Measurements from ENCODE around the gene SULT2B1. TPM values are rescaled to one million over a fixed set of nuclear protein-coding genes. Genes with fewer than 3 reads are reported as not detected.
A peak's percentile ranks its signal among the peaks of the same experiment; 100 is the strongest.

The SULT2B1 gene
- total RNA-seq, 1 experiment from 2014 or later, result 0.49 TPM

DNA sequence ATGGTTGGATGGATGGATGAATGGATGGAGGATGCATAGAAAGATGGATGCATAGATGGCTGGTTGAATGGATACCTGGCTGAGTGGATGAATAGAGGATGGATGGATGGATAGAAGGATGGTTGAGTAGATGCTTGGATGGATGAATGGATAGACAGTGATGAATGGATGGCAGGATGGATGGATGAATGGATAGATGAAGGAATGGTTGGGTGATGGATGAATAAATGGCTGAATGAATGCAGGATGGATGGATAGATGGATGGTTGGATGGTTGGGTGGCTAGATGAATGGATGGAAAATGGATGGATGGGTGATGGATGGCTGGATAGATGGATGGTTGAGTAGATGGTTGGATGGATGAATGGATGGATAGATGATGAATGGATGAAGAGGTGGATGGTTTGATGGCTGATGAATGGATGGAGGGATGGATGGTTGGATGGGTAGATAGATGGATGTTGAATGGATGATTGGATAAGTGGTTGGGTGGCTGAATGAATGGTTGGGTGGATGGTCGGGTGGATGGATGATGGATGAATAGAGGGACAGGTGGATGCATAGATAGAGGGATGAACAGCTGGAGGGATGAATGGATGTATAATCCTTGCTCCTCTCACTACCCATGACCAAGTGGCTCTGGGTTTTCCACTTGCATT, 3.6 kb upstream of the SULT2B1 start:
- Histone ChIP-seq H3K27me3 (no peaks in the 10 kb centered on the region), H3K9me3 (no peaks in the 10 kb centered on the region), H3K36me3 (no peaks in the 10 kb centered on the region), H3K4me3 (no peak overlapping the region)
- no peak for DNase-seq

DNA sequence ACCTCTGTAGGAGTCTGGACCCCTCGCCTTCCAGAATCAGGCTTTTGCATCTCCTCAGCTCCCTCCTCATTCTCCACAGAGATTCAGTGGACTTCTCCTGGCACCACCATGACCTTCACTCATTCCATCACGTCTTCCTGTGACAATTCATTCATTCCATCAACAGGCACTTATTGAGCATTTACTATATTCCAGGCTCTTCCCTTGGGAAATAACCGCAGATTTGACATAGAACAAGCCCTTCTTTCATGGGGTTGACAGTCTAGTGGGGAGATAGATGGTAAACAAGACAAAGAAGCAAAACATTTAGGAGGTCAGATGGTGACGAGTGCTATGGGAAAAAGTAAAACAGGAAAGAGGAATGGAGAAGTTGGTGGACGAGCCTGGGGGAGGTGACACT, 2.6 kb upstream of the SULT2B1 start:
- Histone ChIP-seq H3K36me3 (no peaks in the 10 kb centered on the region), H3K27me3 (no peaks in the 10 kb centered on the region), H3K4me3 (no peak overlapping the region), H3K9me3 (no peaks in the 10 kb centered on the region)
- DNase-seq, result no peak

DNA sequence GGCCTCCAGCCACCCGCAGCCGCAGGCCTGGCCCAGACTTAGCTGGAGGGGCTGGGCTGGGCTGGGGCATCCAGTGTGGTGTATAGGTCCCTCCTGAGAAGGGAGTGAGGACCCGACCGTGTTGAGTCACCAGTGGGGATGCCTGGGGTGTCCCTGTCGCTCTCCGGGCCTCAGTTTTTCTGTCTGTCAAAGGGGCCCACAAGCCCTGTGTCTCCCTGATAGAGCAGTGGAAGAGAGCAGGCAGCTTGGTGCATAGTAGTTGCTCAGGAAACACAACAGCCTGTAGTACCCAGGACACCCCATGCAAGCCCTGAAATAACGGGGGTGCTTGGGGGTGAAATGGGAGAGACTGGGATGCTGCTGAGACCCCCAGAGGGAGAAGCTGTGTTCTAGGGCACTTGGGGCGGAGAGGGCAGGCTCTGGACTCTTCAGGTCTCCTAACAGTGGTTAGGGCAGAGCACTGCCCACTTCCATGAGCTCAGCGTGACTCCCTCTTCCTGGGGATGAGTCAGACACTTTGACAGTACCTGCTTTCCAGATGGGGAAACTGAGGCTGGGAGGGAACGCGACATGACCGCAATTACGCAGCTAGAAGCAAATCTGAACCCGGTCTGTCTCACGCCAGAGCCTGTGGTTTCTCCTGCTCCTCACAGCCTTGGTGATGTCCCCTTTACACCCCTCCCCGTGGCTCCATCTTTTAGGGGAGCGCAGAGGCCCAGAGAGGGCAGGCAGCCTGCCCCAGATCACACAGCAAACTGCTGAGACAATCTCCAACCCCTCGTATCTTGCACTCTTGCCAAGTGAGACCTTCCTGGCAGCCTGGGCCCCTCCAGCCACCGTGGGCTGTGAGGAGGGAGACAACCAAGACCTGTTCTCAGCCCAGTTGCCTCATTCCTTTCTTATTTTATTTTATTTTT, 692 bp downstream of the SULT2B1 start:
- Histone ChIP-seq H3K9me3 (no peaks in the 10 kb centered on the region), H3K4me3 (no peak overlapping the region), H3K36me3 (no peaks in the 10 kb centered on the region), H3K27me3 (no peaks in the 10 kb centered on the region)
- no peak for DNase-seq

DNA sequence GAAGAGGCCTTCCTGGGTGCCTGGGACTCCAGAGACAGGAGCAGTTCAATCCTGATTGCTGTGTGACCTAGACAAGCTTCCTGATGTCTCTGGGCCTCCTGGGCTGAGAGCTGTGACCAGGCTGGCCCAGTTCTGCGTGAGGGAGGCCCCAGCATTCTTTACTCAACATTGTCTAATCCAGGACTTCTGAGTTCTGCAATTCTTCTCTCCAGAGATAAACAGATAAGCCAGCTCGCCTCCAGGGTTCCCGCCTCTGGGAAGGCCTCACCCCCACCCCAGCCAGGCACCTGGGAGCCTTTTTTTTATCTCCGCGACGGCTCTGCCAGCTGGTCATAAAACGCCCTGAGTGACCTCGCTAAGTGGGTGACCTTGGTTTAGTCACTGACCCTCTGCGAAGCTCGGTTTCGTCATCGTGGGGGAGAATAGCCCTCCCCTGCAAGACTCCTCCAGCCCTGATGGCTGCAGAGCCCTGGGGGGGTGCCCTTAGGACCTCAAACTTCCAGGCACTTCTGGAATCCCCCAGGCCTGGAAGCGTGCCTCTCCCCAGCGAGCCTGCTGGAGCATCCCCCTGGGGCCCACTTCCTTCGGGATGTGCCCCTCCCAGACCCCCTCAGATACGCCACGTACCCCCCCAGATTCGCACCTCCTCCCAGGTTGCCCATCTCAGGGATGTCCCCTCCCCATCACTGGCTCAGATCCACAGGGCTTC, 1.9 kb downstream of the SULT2B1 start:
- Histone ChIP-seq H3K4me3 (no peak overlapping the region), H3K27me3 (no peaks in the 10 kb centered on the region), H3K36me3 (no peaks in the 10 kb centered on the region), H3K9me3 (no peaks in the 10 kb centered on the region)
- no peak for DNase-seq

DNA sequence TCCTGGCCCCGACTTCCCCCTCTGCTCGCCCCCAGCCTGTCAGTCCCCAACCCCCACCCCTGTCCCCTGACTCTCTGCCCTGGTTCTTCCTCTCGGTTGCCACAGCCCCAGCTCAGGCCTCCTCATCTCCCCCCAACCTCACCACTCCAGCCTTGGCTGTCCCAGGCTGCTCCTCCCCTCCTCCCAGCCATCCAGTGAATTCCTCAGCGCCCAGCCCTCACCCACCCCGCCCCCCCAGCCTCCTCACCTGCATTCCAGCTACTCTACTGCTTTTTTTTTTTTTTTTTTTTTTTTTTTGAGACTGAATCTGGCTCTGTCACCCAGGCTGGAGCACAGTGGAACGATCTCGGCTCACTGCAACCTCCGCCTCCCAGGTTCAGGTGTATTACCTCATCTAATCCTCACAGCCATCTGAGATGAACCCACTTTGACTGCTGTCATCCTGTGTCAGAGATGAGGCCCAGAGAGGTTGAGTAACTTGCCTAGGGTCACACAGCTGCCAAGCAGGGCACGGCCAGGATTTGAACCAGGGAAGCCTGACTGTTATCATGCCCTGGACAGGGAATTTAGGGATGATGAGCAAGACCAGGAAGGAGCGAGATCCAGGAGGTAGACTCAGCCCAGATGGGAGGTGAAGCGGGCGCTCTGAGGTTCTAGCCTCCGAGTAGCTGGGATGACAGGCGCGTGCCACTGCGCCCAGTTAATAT, 2.6 kb downstream of the SULT2B1 start:
- H3K4me3 ChIP-seq, result no peak overlapping the region
- no peaks in the 10 kb centered on the region for H3K27me3 ChIP-seq
- no peak for DNase-seq
- H3K36me3 ChIP-seq, result no peaks in the 10 kb centered on the region
- no peaks in the 10 kb centered on the region for H3K9me3 ChIP-seq

DNA sequence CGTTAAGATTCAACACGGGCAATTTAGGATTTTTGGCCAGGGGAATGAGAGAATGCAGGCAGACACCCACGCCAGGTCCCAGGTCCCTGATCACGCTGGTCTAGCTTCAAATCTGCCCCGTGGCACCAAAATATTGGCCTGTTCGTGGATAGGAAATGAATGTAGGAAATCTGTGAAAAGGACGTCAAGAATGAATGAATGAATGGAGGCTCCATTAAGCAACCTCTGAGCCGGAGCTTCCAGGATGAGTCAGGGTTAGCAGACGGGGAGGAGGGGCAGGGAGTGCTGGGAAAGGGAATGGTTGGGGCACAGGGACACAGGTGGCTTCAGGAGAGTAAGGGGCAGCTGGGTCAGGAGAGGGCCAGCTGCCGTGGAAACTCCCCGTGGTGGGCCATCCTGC, 4.2 kb downstream of the SULT2B1 start:
- no peaks in the 10 kb centered on the region for H3K27me3 ChIP-seq
- H3K9me3 ChIP-seq, result no peaks in the 10 kb centered on the region
- DNase-seq, result peak; percentile 64
- no peak overlapping the region for H3K4me3 ChIP-seq
- no peaks in the 10 kb centered on the region for H3K36me3 ChIP-seq

DNA sequence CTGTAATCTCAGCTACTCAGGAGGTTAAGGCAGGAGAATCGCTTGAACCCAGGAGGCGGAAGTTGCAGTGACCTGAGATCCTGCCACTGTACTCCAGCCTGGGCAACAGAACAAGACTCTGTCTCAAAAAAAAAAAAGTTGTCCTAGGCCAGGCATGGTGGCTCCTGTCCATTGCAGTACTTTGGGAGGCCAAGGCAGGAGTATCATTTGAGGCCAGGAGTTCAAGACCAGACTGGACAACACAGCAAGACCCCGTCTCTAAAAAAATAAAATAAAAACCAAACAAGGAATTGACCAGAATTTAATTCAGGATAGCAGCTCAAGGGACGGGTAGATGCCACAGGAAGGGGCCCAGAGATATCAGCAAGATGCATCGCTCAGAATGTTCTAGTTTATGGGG, 4.9 kb downstream of the SULT2B1 start:
- H3K9me3 ChIP-seq, result no peaks in the 10 kb centered on the region
- no peaks in the 10 kb centered on the region for H3K27me3 ChIP-seq
- DNase-seq, result no peak
- H3K36me3 ChIP-seq, result no peaks in the 10 kb centered on the region
- no peak overlapping the region for H3K4me3 ChIP-seq

DNA sequence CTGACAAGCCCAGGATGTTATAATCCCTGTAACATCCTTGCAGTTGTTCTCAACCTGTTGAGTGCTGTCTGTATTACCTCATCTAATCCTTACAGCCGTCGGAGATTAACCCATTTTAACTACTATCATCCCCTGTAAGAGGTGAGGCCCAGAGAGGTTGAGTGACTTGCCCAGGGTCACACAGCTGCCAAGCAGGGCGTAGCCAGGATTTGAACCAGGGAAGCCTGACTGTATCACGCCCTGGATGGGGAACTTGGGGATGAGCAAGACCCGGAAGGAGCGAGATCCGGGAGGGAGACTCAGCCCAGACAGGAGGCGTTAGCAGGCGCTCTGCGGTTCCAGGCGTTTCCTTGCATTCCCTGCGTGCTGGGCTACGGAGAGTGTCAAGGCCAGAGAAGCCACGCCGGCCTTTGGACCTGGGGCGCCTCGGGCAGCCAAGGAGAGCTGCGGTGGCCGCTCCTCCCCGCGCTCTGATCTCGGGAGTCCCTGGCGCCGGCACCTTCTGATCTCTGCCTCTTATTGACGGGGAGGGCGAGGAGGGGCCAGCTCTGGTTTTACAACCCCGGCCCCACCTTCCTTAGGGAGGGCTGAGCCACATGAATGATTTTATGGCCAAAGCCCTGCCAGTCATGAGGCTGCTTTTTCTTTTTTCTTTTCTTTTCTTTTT, 6.2 kb downstream of the SULT2B1 start:
- Histone ChIP-seq H3K4me3 (no peak overlapping the region), H3K27me3 (no peaks in the 10 kb centered on the region), H3K36me3 (no peaks in the 10 kb centered on the region), H3K9me3 (no peaks in the 10 kb centered on the region)
- no peak for DNase-seq

DNA sequence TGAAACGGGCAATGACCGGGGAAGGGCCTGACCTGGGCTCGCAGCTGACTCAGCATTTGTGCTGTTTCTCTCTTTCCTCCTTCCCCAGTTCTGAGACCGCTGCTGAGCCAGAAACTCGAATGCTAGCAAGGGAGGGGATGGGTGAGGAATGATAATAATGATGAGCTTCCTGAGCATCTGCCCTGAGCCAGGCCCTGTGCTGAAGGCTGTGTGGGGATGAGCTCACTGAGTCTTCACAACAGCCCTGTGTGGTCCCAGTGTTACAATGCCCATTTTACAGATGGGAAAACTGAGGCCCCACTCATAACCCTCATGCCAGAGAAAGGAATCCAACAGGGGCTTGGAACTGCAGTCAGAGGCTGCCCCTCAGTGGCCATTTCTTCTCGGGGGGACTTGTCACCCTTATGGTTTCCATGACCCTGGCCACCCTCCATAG, 8.1 kb downstream of the SULT2B1 start:
- DNase-seq, result no peak
- H3K9me3 ChIP-seq, result no peaks in the 10 kb centered on the region
- H3K4me3 ChIP-seq, result no peak overlapping the region
- H3K36me3 ChIP-seq, result no peaks in the 10 kb centered on the region
- no peaks in the 10 kb centered on the region for H3K27me3 ChIP-seq

DNA sequence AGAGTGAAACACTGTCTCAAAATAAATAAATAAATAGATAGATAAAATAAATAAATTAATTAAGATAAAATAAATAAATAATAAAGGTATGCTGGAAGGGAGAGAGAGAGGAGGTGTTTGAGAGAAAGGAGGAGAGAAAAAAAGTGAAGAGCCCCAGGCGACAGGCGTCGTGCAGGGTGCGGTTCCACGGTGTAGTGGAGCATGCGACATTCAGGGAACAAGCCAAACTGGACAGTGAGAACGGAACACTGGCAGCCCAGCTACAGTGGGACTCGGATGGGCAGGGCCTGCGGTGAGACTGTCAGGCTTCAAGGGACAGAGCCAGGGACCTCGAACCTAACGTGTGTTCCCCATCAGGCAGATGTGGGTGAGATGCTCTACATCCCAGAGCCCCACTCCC, 9.4 kb downstream of the SULT2B1 start:
- DNase-seq, result no peak
- H3K9me3 ChIP-seq, result no peaks in the 10 kb centered on the region
- no peaks in the 10 kb centered on the region for H3K36me3 ChIP-seq
- H3K27me3 ChIP-seq, result no peaks in the 10 kb centered on the region
- no peak overlapping the region for H3K4me3 ChIP-seq

DNA sequence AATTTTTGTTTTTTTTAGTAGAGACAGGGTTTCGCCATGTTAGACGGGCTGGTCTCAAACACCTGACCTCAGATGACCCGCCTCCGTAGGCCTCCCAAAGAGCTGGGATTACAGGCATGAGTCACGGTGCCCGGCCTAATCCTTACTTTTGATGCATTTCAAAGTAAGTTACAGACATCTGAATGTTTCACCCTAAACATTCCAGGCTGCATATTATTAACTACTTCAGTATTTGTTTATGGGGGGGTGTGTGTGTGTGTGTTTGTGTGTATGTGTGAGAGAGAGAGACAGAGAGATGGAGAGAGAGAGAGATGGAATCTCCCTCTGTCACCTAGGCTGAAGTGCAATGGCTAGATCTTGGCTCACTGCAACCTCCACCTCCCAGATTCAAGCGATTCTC, 13.1 kb downstream of the SULT2B1 start:
- peak; percentile 93 for DNase-seq

DNA sequence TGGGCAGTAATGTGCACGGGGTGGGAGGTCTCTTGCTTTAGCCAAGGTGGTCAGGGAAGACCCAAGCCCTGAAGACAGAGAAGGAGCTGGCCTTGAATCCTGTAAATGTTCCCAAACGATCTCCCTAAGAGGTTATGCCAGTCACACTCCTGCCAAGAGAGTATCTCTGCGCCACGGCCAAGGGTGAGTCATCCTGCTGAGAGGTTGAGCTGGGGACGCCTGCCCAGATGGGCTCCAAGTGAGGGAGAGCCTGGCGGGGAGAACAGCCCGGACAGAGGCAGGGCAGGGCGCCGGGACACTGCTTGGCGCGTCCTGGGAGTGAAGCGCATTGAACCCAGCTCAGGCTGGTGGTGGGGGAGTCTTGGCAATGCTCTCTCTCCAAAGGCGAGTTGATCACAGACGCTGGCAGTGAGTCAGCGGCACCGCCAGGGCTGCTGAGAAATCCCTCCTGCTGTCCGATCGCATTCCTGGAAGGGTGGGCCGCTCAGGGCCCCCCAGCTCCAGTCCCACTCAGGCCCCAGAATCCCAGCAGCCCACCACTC, 16.4 kb downstream of the SULT2B1 start:
- no peaks in the 10 kb centered on the region for H3K27me3 ChIP-seq
- H3K9me3 ChIP-seq, result no peaks in the 10 kb centered on the region
- peak; percentile 100 for DNase-seq
- no peak overlapping the region for H3K4me3 ChIP-seq
- H3K36me3 ChIP-seq, result no peaks in the 10 kb centered on the region

More for the DNA sequence above, 13.1 kb downstream of the SULT2B1 start:
- Histone ChIP-seq H3K36me3 (no peaks in the 10 kb centered on the region), H3K9me3 (no peaks in the 10 kb centered on the region), H3K27me3 (no peaks in the 10 kb centered on the region), H3K4me3 (no peak overlapping the region)

DNA sequence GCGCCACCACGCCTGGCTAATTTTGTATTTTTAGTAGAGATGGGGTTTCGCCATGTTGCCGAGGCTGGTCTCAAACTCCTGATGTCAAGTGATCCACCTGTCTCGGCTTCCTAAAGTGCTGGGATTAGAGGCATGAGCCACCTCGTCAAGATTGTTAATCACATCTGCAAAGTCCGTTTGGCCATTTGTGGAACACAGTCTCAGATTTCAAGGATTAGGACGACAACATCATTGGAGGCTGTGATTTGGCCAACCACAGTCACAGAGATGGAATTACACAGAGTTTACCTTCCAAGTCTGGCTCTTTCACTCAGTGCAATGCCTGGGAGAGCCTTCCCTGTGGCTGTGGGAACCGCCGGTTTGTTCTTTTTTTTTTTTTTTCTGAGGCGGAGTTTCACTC, 17.8 kb downstream of the SULT2B1 start:
- H3K27me3 ChIP-seq, result no peaks in the 10 kb centered on the region
- H3K9me3 ChIP-seq, result no peaks in the 10 kb centered on the region
- DNase-seq, result peak; percentile 71
- no peak overlapping the region for H3K4me3 ChIP-seq
- H3K36me3 ChIP-seq, result no peaks in the 10 kb centered on the region

DNA sequence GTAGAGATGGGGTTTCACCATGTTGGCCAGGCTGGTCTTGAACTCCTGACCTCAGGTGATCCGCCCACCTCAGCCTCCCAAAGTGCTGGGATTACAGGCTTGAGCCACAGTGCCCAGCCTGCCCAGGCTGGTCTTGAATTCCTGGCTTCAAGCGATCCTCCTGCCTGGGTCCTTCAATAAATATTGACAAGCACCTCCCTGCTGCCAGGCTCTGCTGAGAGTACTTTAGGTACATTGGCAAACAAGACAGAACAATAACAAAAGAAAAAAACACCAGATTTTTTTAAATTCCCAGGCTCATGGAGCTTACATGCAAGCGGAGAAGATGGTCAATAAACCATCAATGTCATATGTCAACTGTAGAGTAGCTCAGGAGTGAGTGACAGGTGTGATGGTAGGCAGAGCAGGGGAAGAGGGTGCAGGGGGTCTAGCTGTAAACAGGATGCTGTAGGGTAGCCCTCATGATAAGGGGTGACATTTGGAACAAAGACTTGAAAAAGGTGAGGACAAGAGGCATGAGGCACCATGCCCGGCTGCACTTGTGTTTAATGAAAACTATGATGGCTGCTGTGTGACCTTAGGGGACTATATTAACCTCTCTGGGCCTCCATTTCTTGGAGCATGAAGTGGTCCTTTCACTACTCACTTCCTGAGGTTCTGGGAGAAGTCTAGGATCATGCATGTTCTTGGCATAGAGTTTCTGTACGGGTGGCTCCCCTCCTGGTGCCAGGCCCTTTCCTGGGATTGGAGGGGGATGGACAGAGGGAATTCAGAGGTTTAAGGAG, 19.6 kb downstream of the SULT2B1 start:
- no peaks in the 10 kb centered on the region for H3K9me3 ChIP-seq
- no peak for DNase-seq
- H3K4me3 ChIP-seq, result no peak overlapping the region
- no peaks in the 10 kb centered on the region for H3K36me3 ChIP-seq
- no peaks in the 10 kb centered on the region for H3K27me3 ChIP-seq

DNA sequence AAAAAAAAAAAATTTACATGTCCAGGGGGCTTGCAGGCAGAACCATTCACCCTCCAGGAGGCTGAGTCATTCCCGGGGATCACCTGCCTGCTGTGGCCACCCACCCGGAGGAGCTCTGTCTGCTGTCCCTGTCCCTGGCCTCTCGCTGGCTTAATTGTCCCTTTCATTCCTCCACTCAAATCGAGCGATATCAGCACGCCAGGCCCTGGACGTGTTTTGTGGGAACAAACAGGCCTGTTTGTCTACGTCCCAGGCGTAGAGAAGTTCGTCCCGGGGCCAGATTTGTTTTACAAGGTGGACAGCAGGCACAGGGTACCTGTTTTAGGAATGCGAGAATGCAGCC, 21.2 kb downstream of the SULT2B1 start:
- H3K9me3 ChIP-seq, result no peaks in the 10 kb centered on the region
- no peaks in the 10 kb centered on the region for H3K36me3 ChIP-seq
- H3K4me3 ChIP-seq, result no peak overlapping the region
- DNase-seq, result no peak
- H3K27me3 ChIP-seq, result no peaks in the 10 kb centered on the region

Data from MG63 (cell line).